SK-N-SH treated with all-trans-retinoic acid at 6 μM for 48 hours (cell line): ENCODE measurements around the gene PARD3.

Experiments used
- ATAC-seq: fragments of 200-7000 bp; cut with Tn5 transposase; 3 replicates; pipeline ENCODE4 v1.9.1; 2020; ENCODE audit warnings: mild to moderate bottlenecking, moderate library complexity
- ARNTL ChIP-seq: fragments of 450-650 bp; formaldehyde crosslinking; IDR thresholded peaks from 2 replicates; pipeline ENCODE4 v1.5.0; 2020; ENCODE audit warnings: low read depth, mild to moderate bottlenecking, moderate library complexity, borderline replicate concordance
- BACH2 ChIP-seq: fragments of 250-450 bp; sonication (Bioruptor Pico); IDR thresholded peaks from 2 replicates; pipeline ENCODE4 v1.9.0; 2021; ENCODE audit warnings: mild to moderate bottlenecking, borderline replicate concordance
- ESRRG ChIP-seq: fragments of 250-450 bp; sonication (Bioruptor Pico); IDR thresholded peaks from 2 replicates; pipeline ENCODE4 v1.6.1; 2021; ENCODE audit warnings: mild to moderate bottlenecking
- GLIS3 ChIP-seq: fragments of 250-450 bp; sonication (Bioruptor Pico); IDR thresholded peaks from 2 replicates; pipeline ENCODE4 v1.5.0; 2020; ENCODE audit warnings: mild to moderate bottlenecking, moderate library complexity
- ISL1 ChIP-seq: fragments of 250-450 bp; sonication (Bioruptor Pico); IDR thresholded peaks from 2 replicates; pipeline ENCODE4 v2.1.2; 2022; ENCODE audit warnings: mild to moderate bottlenecking, moderate library complexity
- OSR1 ChIP-seq: fragments of 250-450 bp; sonication (Bioruptor Pico); IDR thresholded peaks from 2 replicates; pipeline ENCODE4 v1.8.0; 2022; ENCODE audit warnings: moderate library complexity, mild to moderate bottlenecking, inconsistent platforms
- RARB ChIP-seq: fragments of 250-450 bp; sonication (Bioruptor Pico); IDR thresholded peaks from 2 replicates; pipeline ENCODE4 v1.8.0; 2021; ENCODE audit warnings: mild to moderate bottlenecking, moderate library complexity
- SNAI2 ChIP-seq: fragments of 250-450 bp; sonication (Bioruptor Pico); IDR thresholded peaks from 2 replicates; pipeline ENCODE4 v1.5.0; 2020; ENCODE audit warnings: mild to moderate bottlenecking, moderate library complexity
- TCF4 ChIP-seq: fragments of 250-450 bp; sonication (Bioruptor Pico); IDR thresholded peaks from 2 replicates; pipeline ENCODE4 v1.8.0; 2021; ENCODE audit warnings: mild to moderate bottlenecking, moderate library complexity, borderline replicate concordance
- TOX ChIP-seq: fragments of 250-450 bp; sonication (Bioruptor Pico); IDR thresholded peaks from 2 replicates; pipeline ENCODE4 v1.8.0; 2021; ENCODE audit warnings: mild to moderate bottlenecking, moderate library complexity, borderline replicate concordance
- ZC3H10 ChIP-seq: fragments of 250-450 bp; sonication (Bioruptor Pico); IDR thresholded peaks from 2 replicates; pipeline ENCODE4 v1.5.1; 2021; ENCODE audit warnings: mild to moderate bottlenecking, moderate library complexity
- ZFP3 ChIP-seq: fragments of 250-450 bp; sonication (Bioruptor Pico); IDR thresholded peaks from 2 replicates; pipeline ENCODE4 v1.5.0; 2020; ENCODE audit warnings: mild to moderate bottlenecking, moderate library complexity
- ZFP30 ChIP-seq: fragments of 450-650 bp; formaldehyde crosslinking; IDR thresholded peaks from 2 replicates; pipeline ENCODE4 v1.5.0; 2022; ENCODE audit warnings: mild to moderate bottlenecking, moderate library complexity
- ZNF565 ChIP-seq: fragments of 450-650 bp; formaldehyde crosslinking; conservative IDR thresholded peaks from 2 replicates; pipeline ENCODE4 v1.5.0; 2020; ENCODE audit warnings: low read depth, mild to moderate bottlenecking, moderate library complexity
- ZNF70 ChIP-seq: fragments of 450-650 bp; formaldehyde crosslinking; IDR thresholded peaks from 2 replicates; pipeline ENCODE4 v1.5.0; 2020; ENCODE audit warnings: mild to moderate bottlenecking, moderate library complexity
- ZNF8 ChIP-seq: fragments of 450-650 bp; formaldehyde crosslinking; IDR thresholded peaks from 2 replicates; pipeline ENCODE4 v1.5.0; 2020; ENCODE audit warnings: mild to moderate bottlenecking, moderate library complexity
- TF ChIP-seq, protein P1 (sequence below): fragments of 250-450 bp; sonication (Bioruptor Pico); IDR thresholded peaks from 2 replicates; pipeline ENCODE4 v1.8.0; 2021; ENCODE audit warnings: low read depth, mild to moderate bottlenecking, moderate library complexity, borderline replicate concordance
- TF ChIP-seq, protein P2 (sequence below): fragments of 250-450 bp; sonication (Bioruptor Pico); IDR thresholded peaks from 2 replicates; pipeline ENCODE4 v1.5.1; 2021; ENCODE audit warnings: mild to moderate bottlenecking, moderate library complexity
- TF ChIP-seq, protein P3 (sequence below): fragments of 250-450 bp; sonication (Bioruptor Pico); IDR thresholded peaks from 2 replicates; pipeline ENCODE4 v1.5.1; 2020; ENCODE audit warnings: low read depth, mild to moderate bottlenecking, moderate library complexity
- TF ChIP-seq, protein P4 (sequence below): fragments of 250-450 bp; sonication (Bioruptor Pico); IDR thresholded peaks from 2 replicates; pipeline ENCODE4 v1.8.0; 2020; ENCODE audit warnings: mild to moderate bottlenecking, moderate library complexity, borderline replicate concordance

Gene PARD3

DNA sequence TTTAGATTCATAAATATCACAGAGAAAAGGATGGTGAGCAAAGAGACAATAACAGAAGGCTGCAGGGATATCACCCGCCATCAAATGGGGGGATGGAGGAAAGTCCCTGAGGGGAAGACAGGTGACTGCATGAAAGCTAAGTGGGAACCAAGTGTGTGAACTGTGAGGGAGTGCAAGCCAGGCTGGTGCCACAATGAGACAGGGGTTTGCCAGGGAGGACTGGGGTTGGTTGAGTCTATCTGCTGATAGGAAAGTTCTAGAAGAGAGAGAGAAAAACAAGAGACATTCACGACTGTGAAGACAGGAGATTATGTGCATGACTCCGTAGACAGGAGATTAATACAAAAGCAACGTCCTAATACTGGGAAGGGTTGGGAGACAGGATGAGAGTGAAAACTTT lies 376.4 kb downstream of the PARD3 start:
- no peak for ATAC-seq
- TF ChIP-seq ESRRG (CRISPR knock-in tag) (no peak), GLIS3 (no peak), ARNTL (CRISPR knock-in tag) (no peak), BACH2 (CRISPR knock-in tag) (no peak)
- TF ChIP-seq, protein P1, sequence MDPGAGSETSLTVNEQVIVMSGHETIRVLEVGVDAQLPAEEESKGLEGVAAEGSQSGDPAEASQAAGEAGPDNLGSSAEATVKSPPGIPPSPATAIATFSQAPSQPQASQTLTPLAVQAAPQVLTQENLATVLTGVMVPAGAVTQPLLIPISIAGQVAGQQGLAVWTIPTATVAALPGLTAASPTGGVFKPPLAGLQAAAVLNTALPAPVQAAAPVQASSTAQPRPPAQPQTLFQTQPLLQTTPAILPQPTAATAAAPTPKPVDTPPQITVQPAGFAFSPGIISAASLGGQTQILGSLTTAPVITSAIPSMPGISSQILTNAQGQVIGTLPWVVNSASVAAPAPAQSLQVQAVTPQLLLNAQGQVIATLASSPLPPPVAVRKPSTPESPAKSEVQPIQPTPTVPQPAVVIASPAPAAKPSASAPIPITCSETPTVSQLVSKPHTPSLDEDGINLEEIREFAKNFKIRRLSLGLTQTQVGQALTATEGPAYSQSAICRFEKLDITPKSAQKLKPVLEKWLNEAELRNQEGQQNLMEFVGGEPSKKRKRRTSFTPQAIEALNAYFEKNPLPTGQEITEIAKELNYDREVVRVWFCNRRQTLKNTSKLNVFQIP = no peak
- TF ChIP-seq, all 23 proteins: peak for 0

DNA sequence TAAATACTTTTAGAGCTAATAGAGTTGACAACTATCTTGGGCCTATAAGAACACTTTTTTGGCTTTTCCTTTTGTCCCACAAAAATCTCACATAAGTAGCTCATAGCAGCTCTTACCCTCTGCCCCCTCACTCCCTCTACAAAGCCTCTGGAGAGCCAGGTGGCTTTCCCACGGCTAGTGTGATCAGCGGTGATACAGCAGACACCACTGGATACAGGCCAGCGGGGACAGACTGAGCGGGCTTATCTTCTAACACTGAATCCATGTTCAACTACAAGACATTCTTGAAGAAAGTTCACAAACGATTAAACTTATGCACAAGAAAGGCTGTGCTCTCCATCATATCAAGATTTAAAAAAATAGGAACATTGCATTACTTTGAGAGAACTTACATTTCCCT lies 377.2 kb downstream of the PARD3 start:
- ATAC-seq = no peak
- TF ChIP-seq ZFP3 (CRISPR knock-in tag) = no peak
- TF ChIP-seq, protein P1 = no peak
- TF ChIP-seq, protein P2, sequence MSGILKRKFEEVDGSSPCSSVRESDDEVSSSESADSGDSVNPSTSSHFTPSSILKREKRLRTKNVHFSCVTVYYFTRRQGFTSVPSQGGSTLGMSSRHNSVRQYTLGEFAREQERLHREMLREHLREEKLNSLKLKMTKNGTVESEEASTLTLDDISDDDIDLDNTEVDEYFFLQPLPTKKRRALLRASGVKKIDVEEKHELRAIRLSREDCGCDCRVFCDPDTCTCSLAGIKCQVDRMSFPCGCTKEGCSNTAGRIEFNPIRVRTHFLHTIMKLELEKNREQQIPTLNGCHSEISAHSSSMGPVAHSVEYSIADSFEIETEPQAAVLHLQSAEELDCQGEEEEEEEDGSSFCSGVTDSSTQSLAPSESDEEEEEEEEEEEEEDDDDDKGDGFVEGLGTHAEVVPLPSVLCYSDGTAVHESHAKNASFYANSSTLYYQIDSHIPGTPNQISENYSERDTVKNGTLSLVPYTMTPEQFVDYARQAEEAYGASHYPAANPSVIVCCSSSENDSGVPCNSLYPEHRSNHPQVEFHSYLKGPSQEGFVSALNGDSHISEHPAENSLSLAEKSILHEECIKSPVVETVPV = no peak
- no peak for TF ChIP-seq ARNTL (CRISPR knock-in tag)
- TF ChIP-seq ISL1 (CRISPR knock-in tag) = no peak
- TF ChIP-seq TCF4 (CRISPR knock-in tag) = no peak
- TF ChIP-seq, protein P3, sequence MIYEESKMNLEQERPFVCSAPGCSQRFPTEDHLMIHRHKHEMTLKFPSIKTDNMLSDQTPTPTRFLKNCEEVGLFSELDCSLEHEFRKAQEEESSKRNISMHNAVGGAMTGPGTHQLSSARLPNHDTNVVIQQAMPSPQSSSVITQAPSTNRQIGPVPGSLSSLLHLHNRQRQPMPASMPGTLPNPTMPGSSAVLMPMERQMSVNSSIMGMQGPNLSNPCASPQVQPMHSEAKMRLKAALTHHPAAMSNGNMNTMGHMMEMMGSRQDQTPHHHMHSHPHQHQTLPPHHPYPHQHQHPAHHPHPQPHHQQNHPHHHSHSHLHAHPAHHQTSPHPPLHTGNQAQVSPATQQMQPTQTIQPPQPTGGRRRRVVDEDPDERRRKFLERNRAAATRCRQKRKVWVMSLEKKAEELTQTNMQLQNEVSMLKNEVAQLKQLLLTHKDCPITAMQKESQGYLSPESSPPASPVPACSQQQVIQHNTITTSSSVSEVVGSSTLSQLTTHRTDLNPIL (CRISPR knock-in tag) = no peak
- no peak for TF ChIP-seq ZNF70 (CRISPR knock-in tag)
- no peak for TF ChIP-seq SNAI2
- TF ChIP-seq BACH2 (CRISPR knock-in tag) = no peak
- no peak for TF ChIP-seq ZNF8 (CRISPR knock-in tag)
- no peak for TF ChIP-seq RARB (CRISPR knock-in tag)

DNA sequence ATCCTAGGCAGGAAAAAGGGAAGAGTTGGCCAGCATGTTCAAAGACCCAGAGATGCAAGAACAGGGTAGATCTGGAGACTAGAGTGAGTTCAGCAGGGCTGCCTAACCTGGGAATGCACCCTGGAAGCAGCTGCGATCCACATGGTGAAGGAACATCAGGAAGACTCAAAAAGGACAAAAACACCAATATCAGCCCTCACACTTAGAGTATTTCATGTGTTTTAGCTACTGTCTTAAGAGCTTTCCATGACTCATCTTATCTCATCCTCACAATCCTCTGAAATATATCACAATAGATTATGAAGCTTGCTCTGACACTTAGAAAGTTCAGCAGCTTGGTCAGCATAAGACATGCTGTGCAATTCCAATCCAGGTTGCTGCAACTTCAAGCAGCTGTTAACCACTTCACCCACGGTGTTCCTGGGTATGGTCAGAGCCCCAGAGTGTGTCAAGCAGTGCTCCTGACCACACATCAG lies 380.9 kb downstream of the PARD3 start:
- peak; percentile 86 for TF ChIP-seq ISL1 (CRISPR knock-in tag)
- TF ChIP-seq, protein P4, sequence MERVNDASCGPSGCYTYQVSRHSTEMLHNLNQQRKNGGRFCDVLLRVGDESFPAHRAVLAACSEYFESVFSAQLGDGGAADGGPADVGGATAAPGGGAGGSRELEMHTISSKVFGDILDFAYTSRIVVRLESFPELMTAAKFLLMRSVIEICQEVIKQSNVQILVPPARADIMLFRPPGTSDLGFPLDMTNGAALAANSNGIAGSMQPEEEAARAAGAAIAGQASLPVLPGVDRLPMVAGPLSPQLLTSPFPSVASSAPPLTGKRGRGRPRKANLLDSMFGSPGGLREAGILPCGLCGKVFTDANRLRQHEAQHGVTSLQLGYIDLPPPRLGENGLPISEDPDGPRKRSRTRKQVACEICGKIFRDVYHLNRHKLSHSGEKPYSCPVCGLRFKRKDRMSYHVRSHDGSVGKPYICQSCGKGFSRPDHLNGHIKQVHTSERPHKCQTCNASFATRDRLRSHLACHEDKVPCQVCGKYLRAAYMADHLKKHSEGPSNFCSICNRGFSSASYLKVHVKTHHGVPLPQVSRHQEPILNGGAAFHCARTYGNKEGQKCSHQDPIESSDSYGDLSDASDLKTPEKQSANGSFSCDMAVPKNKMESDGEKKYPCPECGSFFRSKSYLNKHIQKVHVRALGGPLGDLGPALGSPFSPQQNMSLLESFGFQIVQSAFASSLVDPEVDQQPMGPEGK (CRISPR knock-in tag) = no peak
- ATAC-seq = peak; percentile 87

DNA sequence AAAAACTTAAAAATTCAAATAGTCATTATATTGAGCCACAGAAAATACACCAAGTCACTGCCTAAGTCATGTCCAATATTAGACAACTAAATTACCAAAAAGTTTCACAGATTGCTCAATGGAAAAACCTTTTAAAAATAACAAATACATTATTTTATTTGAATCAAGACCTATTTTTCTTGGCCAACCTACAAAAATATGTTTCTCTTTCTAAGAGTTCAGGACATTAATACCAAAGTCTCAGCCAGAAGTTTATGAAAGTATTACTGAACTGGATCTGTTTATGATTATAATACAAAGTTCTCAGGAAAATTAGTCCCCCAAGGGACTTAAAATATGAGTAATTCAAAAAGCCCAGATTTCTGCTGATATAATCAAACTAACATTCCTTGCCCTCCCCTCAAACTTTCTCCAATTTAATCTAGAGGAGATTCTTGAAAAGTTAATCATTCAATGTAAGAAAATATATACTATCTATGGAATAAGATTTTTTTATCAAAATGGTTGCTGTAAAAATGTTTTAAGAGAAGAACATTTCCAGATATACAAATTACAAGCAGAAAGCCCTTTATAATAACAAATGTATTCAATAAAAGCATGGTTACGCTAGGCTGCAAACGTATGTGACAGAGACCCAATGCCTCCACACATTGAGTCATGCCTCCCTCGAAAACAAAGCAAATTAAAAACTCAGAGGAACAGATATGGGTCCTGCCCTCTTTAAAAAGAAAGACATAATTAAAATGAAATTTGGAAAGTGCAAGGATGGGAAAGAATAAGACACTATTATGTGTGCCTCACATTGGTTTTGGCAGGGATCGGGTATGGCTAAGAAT lies 381.6 kb downstream of the PARD3 start:
- peak; percentile 70 for ATAC-seq
- TF ChIP-seq SNAI2 (no peak), GLIS3 (0 out of 2 replicates have a peak, but pooled peaks have one; percentile 72), ZNF565 (CRISPR knock-in tag) (no peak), ZNF8 (CRISPR knock-in tag) (no peak), ZFP3 (CRISPR knock-in tag) (no peak), BACH2 (CRISPR knock-in tag) (no peak), OSR1 (no peak), ARNTL (CRISPR knock-in tag) (no peak), TOX (CRISPR knock-in tag) (no peak), ZFP30 (CRISPR knock-in tag) (no peak), ZC3H10 (CRISPR knock-in tag) (peak; percentile 66; the same call in 1 of the 2 replicates)
- TF ChIP-seq, protein P1 = peak; percentile 77; the same call in 1 of the 2 replicates
- TF ChIP-seq, protein P2 = peak; percentile 81; the same call in 1 of the 2 replicates
- TF ChIP-seq, protein P4 (CRISPR knock-in tag) = peak; percentile 99
